HG03097 (cell line): ENCODE measurements around the gene KRTAP17-1.
"Not testable (repeated sequence)": the region's sequence is repeated elsewhere in the genome, so short reads cannot be mapped to it uniquely, and the experiment has no call there.

Source experiments
- ATAC-seq: cut with Tn5 transposase; IDR thresholded peaks from one replicate; pipeline ENCODE4 v1.9.1; 2021; ENCODE audit not compliant: unreplicated experiment, low FRiP score

Gene KRTAP17-1, protein sequence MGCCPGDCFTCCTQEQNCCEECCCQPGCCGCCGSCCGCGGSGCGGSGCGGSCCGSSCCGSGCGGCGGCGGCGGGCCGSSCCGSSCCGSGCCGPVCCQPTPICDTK

DNA sequence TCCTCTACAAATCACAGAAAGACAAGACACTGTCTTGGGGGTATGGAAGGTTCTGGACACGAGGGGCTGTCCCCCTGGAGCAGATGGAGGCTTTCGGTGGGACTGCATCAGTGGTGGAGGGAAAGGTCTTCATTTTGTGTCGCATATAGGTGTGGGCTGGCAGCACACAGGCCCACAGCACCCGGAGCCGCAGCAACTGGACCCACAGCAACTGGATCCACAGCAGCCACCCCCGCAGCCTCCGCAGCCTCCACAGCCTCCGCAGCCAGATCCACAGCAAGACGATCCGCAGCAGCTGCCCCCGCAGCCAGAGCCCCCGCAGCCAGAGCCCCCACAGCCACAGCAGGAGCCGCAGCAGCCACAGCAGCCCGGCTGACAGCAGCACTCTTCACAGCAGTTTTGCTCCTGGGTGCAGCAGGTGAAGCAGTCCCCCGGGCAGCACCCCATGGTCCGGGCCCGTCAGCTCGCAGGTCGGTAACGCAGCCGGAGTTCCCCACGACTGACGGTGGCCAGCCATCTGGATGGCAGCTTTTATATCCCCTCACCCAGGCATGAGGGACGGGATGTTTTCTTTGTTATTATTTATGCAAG lies at the start of gene KRTAP17-1:
Gene KRTAP17-1 (minus strand): TSS at position 507 of the 591 bp plus-strand sequence. CDS start 60 bp downstream, at position 447.
- no peak for ATAC-seq

DNA sequence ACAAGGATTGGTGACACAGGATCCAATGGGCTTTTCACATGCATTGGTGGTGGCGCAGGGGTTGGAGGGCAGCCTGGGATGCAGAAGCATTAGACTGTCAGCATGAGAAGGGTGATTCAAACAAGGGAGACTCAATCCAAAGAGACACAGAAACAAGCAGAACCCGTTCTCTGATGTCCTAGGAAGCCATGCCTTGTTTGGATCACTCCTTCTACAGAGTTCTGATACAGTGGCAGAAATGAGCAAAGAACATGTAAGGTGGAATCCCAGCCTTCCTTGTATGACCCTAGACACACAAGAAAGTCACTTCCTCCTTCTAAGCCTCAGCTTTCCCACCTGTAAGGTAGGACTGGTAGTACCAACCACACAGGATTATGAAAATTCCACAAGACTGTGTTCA lies 48.4 kb upstream of the KRTAP17-1 start:
- no peak for ATAC-seq

DNA sequence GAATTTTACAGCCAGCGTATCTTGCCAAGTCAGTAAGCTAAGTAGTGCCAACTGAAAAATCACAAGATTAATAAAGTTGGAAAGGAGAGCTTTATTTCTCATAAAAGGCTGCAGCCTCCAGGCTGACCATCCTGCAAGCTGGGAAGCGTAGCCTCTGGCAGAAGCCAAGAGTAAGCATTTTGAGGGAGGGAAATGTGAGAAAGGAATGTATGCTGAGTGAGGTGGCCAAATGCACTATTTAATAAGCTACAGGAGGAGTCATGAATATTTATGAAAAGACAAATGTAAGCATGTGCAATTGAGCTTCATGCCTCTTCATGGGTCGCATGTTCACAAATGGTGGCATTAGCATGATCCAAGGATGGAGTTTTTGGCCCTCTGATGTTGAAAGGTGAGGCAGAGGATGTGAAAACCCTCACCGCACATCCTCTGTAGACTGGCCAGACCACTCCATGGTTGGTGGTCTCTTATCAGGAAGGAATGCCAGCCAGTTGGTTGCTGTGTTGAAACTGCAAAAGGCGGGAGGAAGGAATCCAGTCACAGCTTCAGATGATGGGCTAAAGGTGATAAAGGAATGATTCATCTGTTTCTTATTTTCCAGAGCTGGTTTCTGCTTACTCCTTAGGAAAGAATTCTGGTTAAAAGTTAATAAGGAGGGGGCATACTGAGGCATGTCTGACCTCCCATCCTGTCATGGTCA lies 44.9 kb upstream of the KRTAP17-1 start:
- ATAC-seq, result no peak

DNA sequence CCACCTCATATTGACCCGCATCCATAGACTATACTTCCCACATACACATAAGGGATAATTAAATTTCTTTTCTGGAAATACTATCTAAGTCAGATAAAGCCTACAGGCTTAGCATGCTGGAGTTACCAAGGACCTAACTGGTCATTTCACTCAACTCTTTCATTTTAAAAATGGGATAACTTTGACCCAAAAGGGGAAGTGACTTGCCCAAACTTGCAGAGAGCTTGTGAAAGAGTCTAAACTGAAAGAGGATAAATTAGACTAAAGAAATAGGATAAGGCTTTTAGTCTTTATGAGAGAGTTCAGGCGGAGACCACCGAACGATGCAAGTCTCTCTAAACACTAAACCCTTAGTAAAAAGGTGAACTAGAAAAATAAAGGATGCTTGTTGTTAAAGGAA lies 39.0 kb upstream of the KRTAP17-1 start:
- ATAC-seq, result no peak

DNA sequence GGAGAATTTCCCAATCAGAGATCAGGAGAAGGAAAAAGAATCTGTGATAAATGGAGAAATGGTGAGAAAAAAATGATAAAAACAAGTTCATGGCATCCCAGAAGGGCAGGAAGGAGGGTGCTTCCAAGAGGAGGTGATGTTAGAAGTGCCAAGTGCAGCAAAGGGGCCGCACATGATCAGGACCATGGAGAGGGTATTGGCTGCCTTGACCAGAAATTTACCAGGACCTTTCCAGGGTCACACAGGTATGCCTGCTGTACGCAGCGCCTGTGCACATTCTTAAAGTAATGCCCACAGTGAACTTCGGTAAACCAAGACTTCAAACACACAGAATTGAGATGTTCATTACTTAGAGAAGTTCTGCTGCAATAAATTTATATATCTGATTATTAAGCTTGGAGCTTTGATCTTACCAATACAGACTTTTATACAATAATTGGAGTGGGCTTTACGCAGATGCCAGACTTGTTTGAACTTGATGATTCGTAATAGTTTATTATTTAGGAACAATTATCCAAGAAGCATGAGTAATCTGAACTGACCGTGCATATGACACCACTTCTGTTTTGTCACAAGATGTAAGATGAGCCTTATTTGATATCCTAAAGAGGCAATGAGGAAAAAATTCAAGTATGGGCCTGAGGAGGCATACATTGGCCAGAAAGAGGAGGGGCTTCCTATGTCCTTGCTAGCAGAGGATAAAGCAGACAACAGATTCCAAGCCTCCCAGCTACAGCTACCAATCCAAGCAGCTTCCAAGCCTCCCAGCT lies 37.3 kb upstream of the KRTAP17-1 start:
- no peak for ATAC-seq

DNA sequence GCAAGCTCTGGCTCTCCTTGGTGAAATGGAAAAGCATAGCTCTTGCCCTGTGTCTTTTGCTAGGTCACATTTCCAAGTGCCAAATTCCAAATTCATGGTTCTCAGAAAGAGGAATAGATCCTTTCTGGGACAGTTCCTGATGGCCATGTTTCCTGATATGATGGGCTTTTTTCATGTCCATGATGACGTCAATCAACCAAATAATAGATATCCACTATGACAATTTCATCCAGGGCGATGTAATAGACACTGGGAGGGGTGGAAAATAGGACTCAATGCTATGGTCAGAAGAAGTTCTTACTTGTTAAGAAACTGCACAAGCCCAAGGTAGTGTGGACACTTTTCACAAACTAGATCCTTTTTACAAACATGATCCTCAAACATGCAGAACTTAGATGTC lies 35.7 kb upstream of the KRTAP17-1 start:
- no peak for ATAC-seq

DNA sequence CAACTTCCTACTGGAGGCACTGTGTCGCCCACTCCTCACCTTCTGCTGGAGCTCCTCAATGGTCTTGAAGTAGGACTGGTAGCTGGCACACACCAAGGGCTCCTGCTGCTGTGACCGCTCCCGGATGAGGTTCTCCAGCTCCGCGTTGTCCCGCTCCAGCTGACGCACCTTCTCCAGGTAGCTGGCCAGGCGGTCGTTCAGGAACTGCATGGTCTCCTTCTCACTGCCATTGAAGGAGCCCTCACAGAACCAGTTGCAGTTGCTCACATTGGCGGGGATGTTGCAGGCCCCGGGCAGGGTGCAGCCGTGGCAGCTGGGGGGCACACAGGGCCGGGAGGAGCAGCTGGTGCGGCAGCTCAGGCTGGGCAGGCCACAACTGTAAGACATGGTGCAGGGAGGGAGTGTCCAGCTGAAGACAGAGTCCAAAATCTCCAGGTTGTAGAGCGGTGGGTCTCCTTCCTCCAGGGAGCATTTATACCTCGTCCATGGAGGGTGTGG lies 34.9 kb upstream of the KRTAP17-1 start, which contains the start of gene KRT33A:
Gene KRT33A (minus strand): TSS at position 448 of the 498 bp plus-strand sequence. CDS start 61 bp downstream, at position 387.
- not testable (repeated sequence) for ATAC-seq

DNA sequence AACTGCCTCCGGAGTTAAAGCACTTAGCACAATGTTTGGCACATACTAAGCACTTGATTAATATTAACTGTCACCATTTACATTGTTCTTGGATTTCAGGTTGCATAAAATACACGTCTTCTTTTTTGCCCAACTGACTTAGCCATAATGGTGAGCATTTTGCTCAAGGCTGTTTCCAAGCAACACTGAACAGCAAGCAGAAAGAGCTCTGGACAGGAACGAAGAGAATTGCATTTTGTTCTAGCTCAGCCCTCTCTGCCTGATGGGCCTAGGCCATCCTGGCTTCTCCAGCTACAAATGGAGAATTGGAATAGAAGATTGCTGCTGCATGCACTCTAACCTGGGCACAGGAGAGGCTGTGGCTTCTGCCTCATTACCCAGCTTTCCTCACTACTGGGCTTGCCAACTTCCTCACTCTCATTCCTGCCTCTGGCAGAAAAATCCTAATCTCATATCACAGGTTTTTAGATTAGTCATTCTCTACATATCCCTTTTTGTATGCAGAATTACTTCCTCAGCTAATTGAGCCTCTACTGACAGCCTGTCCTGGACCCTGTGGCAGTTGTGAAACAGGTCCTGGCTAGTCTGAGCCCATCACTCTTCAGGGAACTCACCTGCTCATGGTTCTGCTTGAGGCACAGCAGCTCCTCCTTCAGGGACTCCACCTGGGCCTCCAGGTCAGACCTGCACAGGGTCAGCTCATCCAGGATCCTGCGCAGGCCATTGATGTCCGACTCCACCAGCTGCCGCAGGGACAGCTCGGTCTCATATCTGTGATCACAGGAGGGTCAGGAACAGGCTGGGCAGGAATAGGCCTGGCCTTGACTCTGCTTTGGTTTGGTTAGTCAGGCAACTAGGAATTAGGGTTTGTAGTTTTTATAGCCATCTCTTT lies 32.6 kb upstream of the KRTAP17-1 start:
- ATAC-seq, result no peak

DNA sequence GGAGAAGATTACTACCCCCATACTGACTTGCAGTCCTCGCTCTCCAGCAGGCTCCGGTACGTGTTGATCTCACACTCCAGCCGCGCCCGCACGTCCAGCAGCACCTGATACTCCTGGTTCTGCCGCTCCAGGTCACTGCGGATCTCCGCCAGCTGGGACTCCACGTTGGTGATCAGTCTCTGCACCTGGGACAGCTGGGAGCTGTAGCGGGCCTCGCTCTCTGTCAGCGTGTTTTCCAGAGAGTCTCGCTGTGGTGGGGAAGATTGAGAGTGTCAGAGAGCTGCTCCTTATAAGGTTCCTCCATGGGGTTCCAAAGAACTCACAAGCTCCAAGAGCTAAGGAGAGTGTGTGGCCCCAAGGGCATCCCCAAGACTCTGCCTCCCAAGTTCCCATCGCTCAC lies 30.9 kb upstream of the KRTAP17-1 start:
- ATAC-seq, result not testable (repeated sequence)

DNA sequence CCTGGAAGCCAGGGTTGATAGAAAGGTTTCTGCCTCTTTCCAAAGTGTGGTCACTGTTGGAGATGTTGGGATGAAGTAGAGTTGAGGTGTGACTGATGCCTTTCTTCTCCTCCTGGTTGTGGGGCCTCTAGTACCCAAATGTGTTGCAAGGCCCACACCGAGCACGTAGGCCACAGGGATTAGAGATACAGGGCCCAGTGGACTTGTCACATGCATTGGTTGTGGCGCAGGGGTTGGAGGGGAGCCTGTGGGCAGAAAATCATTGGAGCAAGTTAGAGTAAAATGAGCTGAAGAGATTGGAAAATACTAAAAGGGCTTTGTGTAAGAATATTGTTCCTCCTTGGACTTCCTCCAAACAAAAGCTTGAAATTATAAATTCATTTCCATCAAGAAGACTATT lies 30.5 kb upstream of the KRTAP17-1 start:
- no peak for ATAC-seq

DNA sequence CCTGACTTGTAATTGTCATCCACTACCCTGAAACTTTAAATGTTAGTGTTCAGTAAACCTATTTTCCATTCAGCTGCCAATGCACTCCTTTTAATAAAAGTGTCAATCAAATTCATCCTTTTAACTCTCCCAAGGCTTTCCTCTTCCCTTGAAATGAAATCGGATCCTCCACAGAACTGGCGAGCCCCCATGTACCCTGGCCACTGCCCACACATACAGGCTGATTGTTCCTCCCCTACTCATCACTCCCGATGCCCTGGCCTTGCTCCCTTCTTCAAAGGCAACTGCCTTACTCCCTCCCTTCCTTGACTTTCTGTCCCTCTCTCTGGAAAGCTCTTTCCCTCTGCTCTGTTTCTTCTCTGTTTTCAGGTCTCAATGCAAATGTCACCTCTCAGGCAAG lies 27.5 kb upstream of the KRTAP17-1 start:
- ATAC-seq, result no peak

DNA sequence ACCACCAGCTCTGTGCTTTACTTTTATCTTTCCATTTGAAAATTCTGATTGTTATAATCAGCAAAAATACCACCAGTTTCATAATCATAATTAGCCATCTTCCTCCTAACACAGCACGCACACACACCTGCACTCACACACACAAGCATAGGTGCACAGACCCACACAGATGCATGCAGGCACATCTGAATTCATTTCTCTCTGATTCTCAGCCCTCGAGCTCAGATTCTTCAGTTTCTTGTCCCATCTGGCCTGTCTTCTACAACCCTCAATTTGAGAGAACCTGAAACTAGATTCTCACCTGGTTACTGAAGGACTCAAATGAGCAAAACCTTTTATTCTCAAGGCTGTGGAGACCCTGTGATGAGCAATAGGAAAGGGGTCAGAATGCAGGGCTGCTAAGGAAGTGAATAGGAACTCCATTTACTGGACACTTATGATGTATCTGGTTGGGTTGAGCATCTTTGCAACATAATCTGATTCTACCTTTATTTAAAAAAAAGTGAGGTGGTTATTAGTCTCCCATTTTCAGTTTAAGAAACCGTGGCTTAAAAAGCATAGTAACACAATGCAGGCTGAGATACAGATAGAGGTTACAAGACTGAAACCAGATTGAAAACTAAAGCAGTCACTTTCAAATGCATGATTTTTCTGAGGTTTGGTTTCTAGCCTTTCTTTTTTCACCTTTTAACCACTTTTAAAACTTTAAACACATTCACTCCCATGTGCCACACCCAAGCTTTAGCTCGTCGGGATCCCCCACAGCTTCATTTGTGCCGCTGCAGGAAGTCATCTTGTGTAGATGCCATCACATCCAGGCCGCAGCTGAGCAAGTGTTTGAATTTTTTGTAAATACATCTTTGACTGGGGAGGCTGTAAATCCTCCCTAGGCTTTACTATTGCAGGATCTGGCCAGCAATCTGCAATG lies 25.7 kb upstream of the KRTAP17-1 start:
- ATAC-seq, result peak; percentile 44

DNA sequence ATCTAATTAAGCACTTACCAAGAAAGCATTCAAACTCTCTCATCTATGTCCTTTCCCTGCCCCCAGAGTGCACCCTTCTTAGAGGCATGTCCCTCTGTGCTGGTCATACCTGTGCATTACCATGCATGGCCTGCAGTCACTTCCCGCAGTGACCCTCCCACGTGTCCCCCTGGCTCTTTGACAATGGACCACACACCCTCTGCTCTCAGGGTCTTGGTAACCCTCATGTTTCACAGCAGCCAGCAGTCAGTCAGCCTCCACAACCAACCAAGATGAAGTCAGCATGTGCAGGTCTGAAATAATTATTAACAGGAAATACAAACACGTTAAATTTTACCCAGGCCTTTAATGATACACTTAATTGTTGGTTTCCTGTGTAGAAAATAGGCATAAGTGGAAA lies 25.0 kb upstream of the KRTAP17-1 start:
- peak; percentile 32 for ATAC-seq

DNA sequence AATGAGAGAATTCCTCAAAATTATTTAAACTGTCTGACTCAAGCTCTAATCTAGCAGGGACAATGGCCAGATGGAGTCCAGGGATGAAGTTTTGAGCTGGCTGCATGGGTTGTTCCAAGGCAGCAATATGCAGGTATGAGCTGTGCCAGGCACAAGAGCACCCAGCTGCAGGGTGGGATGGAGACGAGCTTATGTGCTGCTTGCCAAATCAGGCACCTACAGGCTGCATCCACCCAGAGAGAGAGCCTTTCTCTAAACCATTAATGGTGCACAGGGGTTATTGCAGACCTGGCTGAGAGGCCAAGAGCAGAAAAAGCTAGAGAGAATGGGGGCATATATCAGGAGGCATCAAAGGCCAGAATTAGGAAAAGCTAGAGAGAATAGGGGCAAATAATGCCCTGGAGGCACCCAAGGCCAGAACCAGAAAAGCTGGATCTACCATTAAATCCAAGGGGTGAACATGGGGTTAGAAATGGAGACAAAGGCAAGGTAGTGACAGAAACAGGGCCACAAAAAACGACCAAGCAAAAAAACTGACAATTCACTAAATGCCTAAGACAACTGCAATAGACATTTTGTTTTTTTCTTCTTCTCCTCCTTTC lies 24.2 kb upstream of the KRTAP17-1 start:
- ATAC-seq, result no peak

DNA sequence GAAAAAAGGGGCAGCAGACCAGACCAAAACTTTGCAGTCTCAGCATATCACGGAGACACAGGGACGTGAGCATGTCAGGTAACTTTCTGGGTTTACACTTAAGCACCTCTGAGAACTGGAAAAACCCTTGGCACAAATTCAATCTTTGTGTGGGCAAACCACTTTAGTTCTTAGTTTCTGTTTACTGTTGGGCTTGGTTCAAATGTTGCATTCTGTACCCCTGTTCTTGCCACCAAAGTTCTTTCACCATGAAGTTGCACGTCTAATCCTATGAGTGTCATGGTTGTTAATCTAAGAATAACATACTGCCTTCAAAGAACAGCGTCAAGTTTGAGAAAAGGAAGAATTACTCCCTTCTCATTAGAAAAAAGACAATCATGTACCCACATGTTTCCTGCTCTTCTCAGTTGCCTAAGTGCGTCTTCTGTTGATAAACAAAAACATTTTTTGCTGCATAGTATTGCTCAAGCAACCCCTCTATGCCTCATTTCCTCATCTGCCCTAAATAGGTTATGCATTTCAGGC lies 23.5 kb upstream of the KRTAP17-1 start:
- ATAC-seq, result peak; percentile 39

DNA sequence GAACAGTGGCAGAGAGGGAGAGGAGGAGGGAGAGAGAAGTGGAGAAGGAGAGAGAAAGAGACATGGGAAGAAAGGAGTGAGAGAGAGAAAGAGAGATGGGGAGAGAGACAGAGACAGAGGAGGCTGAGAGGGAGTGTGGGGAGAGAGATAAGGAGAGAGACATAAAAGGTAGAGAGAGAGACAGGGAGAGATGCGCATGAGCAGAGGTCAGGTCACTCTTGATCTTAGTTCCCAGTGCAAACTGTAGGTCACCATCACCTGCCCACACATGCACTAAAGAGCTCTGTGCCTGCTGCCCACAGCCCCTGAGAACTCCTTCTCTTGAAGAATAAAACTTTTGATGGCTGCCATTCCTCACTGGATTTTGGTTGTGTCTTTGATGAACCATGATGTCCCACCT lies 20.2 kb upstream of the KRTAP17-1 start:
- no peak for ATAC-seq

DNA sequence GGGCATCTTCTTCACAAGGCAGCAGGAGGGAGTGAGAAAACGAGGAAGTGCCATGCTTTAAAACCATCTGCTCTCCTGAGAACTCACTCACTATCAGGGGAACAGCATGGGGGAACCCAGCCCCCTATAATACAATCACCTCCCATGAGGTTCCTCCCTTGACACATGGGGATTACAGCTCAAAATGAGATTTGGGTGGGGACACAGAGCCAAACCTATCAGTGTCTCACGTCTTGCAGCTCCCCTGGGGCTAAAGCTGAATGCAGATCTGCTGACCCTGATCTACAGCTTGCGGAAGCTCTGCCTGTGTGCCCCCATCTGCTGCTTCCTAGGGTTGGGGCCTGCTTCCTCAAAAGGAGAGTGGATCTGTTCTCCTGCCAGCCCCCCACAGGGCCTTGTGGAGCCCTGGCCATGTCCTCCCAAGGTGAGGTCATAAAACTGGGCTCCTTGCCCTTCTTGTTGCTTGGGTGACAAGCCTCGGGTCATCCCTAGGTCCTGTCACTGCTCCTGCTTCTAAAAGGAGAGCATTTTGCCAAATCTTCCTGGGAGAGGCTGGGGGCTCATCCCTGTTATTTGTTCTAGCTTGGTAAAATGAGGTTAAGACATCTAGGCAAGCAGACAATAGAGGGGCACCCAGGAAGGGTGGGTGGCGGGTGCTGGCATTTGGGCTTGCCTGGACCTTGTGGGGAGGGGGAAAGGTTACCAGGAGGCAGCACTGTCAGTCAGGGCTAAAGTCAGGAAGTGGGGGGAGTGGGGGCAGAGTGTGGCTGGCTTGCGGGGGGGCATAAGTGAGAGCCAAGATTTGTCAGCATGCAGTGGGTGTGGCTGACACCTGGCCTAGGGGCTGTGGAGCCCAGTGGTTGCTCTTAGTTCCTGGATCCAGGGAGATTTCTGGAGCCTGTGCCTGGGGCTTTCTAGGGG lies 19.1 kb upstream of the KRTAP17-1 start:
- ATAC-seq, result no peak
